ENCODE measurements around the gene CD300LG.
"Not testable (repeated sequence)": the region's sequence is repeated elsewhere in the genome, so short reads cannot be mapped to it uniquely, and the experiment has no call there.

The CD300LG gene

GRCh38 chr17:43855061-43855460 is 8.1 kb downstream of the CD300LG start:
- no peak for DNase-seq

- no peak for DNase-seq
These were observed 9.2 kb downstream of the CD300LG start for GRCh38 chr17:43856141-43856540.

GRCh38 chr17:43857141-43857540 is 10.2 kb downstream of the CD300LG start:
- DNase-seq: no peak

GRCh38 chr17:43857957-43858600 is 11.1 kb downstream of the CD300LG start:
- no peak for DNase-seq

GRCh38 chr17:43860077-43860725 is 13.2 kb downstream of the CD300LG start:
- DNase-seq: no peak

GRCh38 chr17:43860927-43861622 is 14.1 kb downstream of the CD300LG start:
- no peak for DNase-seq

- DNase-seq: no peak
These were observed 15.0 kb downstream of the CD300LG start for GRCh38 chr17:43861960-43862359.

- no peak for DNase-seq
These were observed 17.4 kb downstream of the CD300LG start for GRCh38 chr17:43864161-43864984.

- no peak for DNase-seq
These were observed 21.4 kb downstream of the CD300LG start for GRCh38 chr17:43868226-43868994.

- not testable (repeated sequence) for DNase-seq
These were observed 22.1 kb downstream of the CD300LG start for GRCh38 chr17:43869031-43869430.

GRCh38 chr17:43871946-43872690 is 25.1 kb downstream of the CD300LG start:
- DNase-seq: no peak

GRCh38 chr17:43873091-43873490 is 26.1 kb downstream of the CD300LG start:
- DNase-seq: no peak

GRCh38 chr17:43873815-43874214 is 26.8 kb downstream of the CD300LG start:
- no peak for DNase-seq

GRCh38 chr17:43874293-43874692 is 27.3 kb downstream of the CD300LG start:
- DNase-seq: no peak

- no peak for DNase-seq
These were observed 28.6 kb downstream of the CD300LG start for GRCh38 chr17:43875476-43876147.

GRCh38 chr17:43877031-43877430 is 30.1 kb downstream of the CD300LG start:
- DNase-seq: no peak

GRCh38 chr17:43877451-43878155 is 30.6 kb downstream of the CD300LG start:
- DNase-seq: no peak

GRCh38 chr17:43878260-43879175 is 31.5 kb downstream of the CD300LG start:
- peak; percentile 34 for DNase-seq
